Measurements from ENCODE around the gene B3GNT8. TPM values are rescaled to one million over a fixed set of nuclear protein-coding genes. Genes with fewer than 3 reads are reported as not detected.

The B3GNT8 gene
- total and polyA plus RNA-seq, 2 donors (not counting 1 experiment from before 2014, with no cell fraction given): 0.27 TPM; not detected in 1

DNA sequence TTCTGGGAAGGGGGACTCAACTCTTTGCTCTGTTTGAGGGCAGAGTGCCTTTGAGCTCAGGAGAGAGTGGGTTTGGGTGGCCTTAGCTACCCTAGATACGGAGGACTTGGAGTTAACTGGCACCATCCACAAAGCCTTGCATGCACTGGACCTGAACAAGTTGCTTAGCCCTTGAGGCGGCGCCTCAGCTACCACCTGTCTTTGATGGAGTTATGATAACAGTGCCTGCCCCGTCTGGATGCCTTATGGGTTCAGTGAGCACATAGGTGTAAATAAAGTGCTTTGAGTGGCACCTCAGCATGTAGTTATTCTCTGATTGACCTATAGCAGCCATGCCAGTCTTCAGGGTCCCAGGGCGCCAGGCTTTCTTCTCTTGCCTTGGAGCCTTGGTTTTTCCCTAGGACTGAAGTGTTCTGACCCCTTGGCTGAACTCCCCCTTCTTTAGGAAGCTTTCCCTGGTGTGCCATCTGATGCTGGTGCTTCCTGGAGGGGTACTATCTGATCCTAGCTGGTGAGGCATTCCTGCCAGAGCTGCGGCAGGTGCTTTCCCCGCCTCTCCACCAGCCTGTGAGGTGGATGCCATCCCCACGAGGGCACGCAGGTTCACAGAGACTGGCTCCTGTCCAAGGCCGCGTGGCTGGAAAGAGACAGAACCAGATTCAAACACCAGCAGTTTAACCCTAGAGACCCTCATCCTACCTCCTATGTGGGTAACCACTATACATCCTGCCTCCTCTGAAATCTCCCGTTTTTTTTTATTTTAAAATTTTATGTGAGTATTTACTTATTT, 23.8 kb downstream of the B3GNT8 start:
- Histone ChIP-seq H3K4me1 (ENCODE audit: control insufficient read depth in 2 of 2, insufficient read depth in 2 of 2, low read length in 2 of 2) (peaks cover 7% of the 10 kb centered on the region in 2 donors), H3K4me3 (ENCODE audit: control extremely low read depth in 1 of 5, extremely low read depth in 1 of 5, insufficient read depth in 1 of 5, low read depth in 2 of 5, low read length in 4 of 5) (no peak overlapping the region), H3K36me3 (replicated peaks in 1 of 2; ENCODE audit: control extremely low read depth in 1 of 2, control insufficient read depth in 1 of 2, extremely low read depth in 1 of 2, insufficient read depth in 2 of 2, low read length in 1 of 2) (peaks cover 0 to 15% of the 10 kb centered on the region in 2 experiments), H4K20me1 (ENCODE audit: control insufficient read depth, insufficient read depth, low read length, poor library complexity, severe bottlenecking) (peaks cover 10% of the 10 kb centered on the region), H3K27me3 (replicated peaks in 1 of 4; ENCODE audit: control extremely low read depth in 1 of 4, control insufficient read depth in 3 of 4, insufficient read depth in 4 of 4, low read length in 3 of 4) (no peaks in the 10 kb centered on the region), H3K79me2 (ENCODE audit: control insufficient read depth, insufficient read depth, low read length) (peaks cover 47% of the 10 kb centered on the region), H3K9me3 (ENCODE audit: control extremely low read depth in 1 of 3, control insufficient read depth in 2 of 3, insufficient read depth in 1 of 3, low read length in 2 of 3) (no peaks in the 10 kb centered on the region), H2AFZ (ENCODE audit: insufficient read depth, low read depth, low read length, poor library complexity, severe bottlenecking) (no peak overlapping the region), H3K9ac (ENCODE audit: low read length) (no peak overlapping the region), H3K4me2 (replicated peaks; ENCODE audit: low read depth, low read length, poor library complexity, severe bottlenecking) (no peak overlapping the region), H3K27ac (ENCODE audit: low read length in 2 of 2) (no peak overlapping the region)
- no peak for TF ChIP-seq EZH2 (IDR thresholded peaks at IDR 0.05; ENCODE audit: borderline replicate concordance, insufficient read depth, low read depth, low read length, poor library complexity, severe bottlenecking)
- TF ChIP-seq, protein P1, sequence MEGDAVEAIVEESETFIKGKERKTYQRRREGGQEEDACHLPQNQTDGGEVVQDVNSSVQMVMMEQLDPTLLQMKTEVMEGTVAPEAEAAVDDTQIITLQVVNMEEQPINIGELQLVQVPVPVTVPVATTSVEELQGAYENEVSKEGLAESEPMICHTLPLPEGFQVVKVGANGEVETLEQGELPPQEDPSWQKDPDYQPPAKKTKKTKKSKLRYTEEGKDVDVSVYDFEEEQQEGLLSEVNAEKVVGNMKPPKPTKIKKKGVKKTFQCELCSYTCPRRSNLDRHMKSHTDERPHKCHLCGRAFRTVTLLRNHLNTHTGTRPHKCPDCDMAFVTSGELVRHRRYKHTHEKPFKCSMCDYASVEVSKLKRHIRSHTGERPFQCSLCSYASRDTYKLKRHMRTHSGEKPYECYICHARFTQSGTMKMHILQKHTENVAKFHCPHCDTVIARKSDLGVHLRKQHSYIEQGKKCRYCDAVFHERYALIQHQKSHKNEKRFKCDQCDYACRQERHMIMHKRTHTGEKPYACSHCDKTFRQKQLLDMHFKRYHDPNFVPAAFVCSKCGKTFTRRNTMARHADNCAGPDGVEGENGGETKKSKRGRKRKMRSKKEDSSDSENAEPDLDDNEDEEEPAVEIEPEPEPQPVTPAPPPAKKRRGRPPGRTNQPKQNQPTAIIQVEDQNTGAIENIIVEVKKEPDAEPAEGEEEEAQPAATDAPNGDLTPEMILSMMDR (IDR thresholded peaks at IDR 0.05): no peak
- peaks cover 25% of the 10 kb centered on the region for H3K4me1 Mint-ChIP-seq
- no peaks in the 10 kb centered on the region for H3K9me3 Mint-ChIP-seq (ENCODE audit: insufficient read depth)
- CTCF ChIA-PET: no interaction called here
- intact Hi-C loops (cut with micrococcal nuclease): no loop called here
- DNase-seq (no peak), ATAC-seq (ENCODE audit: low read depth) (no peak)
- H3K27ac Mint-ChIP-seq: no peak overlapping the region
- WGBS (ENCODE audit: insufficient coverage): 90% methylated on average over 9 of the region's 12 CpGs
- no peaks in the 10 kb centered on the region for H3K27me3 Mint-ChIP-seq
- H3K4me3 Mint-ChIP-seq: no peak overlapping the region
- POLR2A ChIA-PET: no interaction called here

DNA sequence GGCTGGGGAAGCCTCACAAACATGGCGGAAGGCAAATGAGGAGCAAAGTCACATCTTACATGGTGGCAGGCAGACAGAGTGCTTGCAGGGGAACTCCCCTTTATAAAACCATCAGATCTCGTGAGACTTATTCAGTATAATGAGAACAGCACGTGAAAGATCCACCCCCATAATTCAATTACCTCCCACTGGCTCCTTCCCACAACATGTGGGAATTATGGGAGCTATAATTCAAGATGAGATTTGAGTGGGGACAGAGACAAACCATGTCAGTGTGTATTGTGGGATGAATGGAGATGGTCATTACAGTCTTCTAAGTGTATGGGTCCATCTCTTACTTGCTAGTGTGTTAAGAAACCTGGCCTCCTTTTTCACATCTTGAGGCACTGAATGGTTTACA, 25.2 kb downstream of the B3GNT8 start:
- H3K27me3 Mint-ChIP-seq: no peaks in the 10 kb centered on the region
- no peak overlapping the region for H3K4me3 Mint-ChIP-seq
- Histone ChIP-seq H3K79me2 (ENCODE audit: control insufficient read depth, insufficient read depth, low read length) (peaks cover 57% of the 10 kb centered on the region), H4K20me1 (ENCODE audit: control insufficient read depth, insufficient read depth, low read length, poor library complexity, severe bottlenecking) (peaks cover 10% of the 10 kb centered on the region), H3K4me1 (ENCODE audit: control insufficient read depth in 2 of 2, insufficient read depth in 2 of 2, low read length in 2 of 2) (peaks cover 11 to 13% of the 10 kb centered on the region in 2 donors), H2AFZ (ENCODE audit: insufficient read depth, low read depth, low read length, poor library complexity, severe bottlenecking) (no peak overlapping the region), H3K27me3 (replicated peaks in 1 of 4; ENCODE audit: control extremely low read depth in 1 of 4, control insufficient read depth in 3 of 4, insufficient read depth in 4 of 4, low read length in 3 of 4) (no peaks in the 10 kb centered on the region), H3K9ac (ENCODE audit: low read length) (no peak overlapping the region), H3K4me2 (replicated peaks; ENCODE audit: low read depth, low read length, poor library complexity, severe bottlenecking) (no peak overlapping the region), H3K36me3 (replicated peaks in 1 of 2; ENCODE audit: control extremely low read depth in 1 of 2, control insufficient read depth in 1 of 2, extremely low read depth in 1 of 2, insufficient read depth in 2 of 2, low read length in 1 of 2) (peaks cover 0 to 15% of the 10 kb centered on the region in 2 experiments), H3K27ac (ENCODE audit: low read length in 2 of 2) (no peak overlapping the region), H3K4me3 (ENCODE audit: control extremely low read depth in 1 of 5, extremely low read depth in 1 of 5, insufficient read depth in 1 of 5, low read depth in 2 of 5, low read length in 4 of 5) (no peak overlapping the region), H3K9me3 (ENCODE audit: control extremely low read depth in 1 of 3, control insufficient read depth in 2 of 3, insufficient read depth in 1 of 3, low read length in 2 of 3) (no peaks in the 10 kb centered on the region)
- no peak for ATAC-seq (ENCODE audit: low read depth)
- WGBS (ENCODE audit: insufficient coverage): 100% methylated on average over 1 of the region's 3 CpGs
- no peak overlapping the region for H3K27ac Mint-ChIP-seq
- ChIA-PET POLR2A (no interaction called here), CTCF (no interaction called here)
- intact Hi-C loops (cut with micrococcal nuclease): no loop called here
- H3K4me1 Mint-ChIP-seq: peaks cover 33% of the 10 kb centered on the region
- no peak for DNase-seq
- H3K9me3 Mint-ChIP-seq (ENCODE audit: insufficient read depth): no peaks in the 10 kb centered on the region
- TF ChIP-seq, protein P1 (IDR thresholded peaks at IDR 0.05): no peak
- TF ChIP-seq EZH2 (IDR thresholded peaks at IDR 0.05; ENCODE audit: borderline replicate concordance, insufficient read depth, low read depth, low read length, poor library complexity, severe bottlenecking): no peak
